Sciatic nerve (tissue), 2 donors: Measurements from ENCODE around the gene TNFAIP8L1. TPM values are rescaled to one million over a fixed set of nuclear protein-coding genes. Genes with fewer than 3 reads are reported as not detected.
A peak's percentile ranks its signal among the peaks of the same experiment; 100 is the strongest.

Experiments
- ATAC-seq: fragments of 200-7000 bp; cut with Tn5 transposase; one replicate; pipeline ENCODE4 v1.9.1; 2020; ENCODE audit warnings: mild to moderate bottlenecking, moderate library complexity
- DNase-seq: peaks from one replicate; pipeline ENCODE4 v3.0.0-alpha.2; 2020; ENCODE audit warnings: low spot score
- intact Hi-C: fragments of 100-400 bp; cut with DNase I; formaldehyde crosslinking; loops from one replicate; pipeline ENCODE4 v1.14.2; 2022
- total RNA-seq: library from RNA; stranded (reverse); fragmentation: NEBNext Ultra II Directional; extraction: Animal tissue kit (Norgen Biotek cat#: 25700); gene quantifications from one replicate; pipeline ENCODE4 v1.2.1, GENCODE V29; 2021
- donor health status: DM: no; HTN: no; CAD: no.
- donor health status: DM: no; HTN: no; CAD: no.

TNFAIP8L1 gene
- total RNA-seq, 1 donor from 2014 or later: 12.8 TPM

GRCh38 chr19:4693078-4693350, 53.7 kb downstream of the TNFAIP8L1 start:
- intact Hi-C loops: no loop called here
- DNase-seq (no peak), ATAC-seq (no peak)

- intact Hi-C loops: no loop called here
- no peak for DNase-seq
- no peak for ATAC-seq
Measured at GRCh38 chr19:4693471-4694121, 54.3 kb downstream of the TNFAIP8L1 start.

- no peak for DNase-seq
- peak; percentile 31 for ATAC-seq
- intact Hi-C loops: no loop called here
Measured at GRCh38 chr19:4694211-4694987, 55.1 kb downstream of the TNFAIP8L1 start.

GRCh38 chr19:4695224-4695731, 56.0 kb downstream of the TNFAIP8L1 start:
- no peak for ATAC-seq
- DNase-seq: no peak
- intact Hi-C loops: no loop called here

- intact Hi-C loops: no loop called here
- DNase-seq (no peak), ATAC-seq (no peak)
Measured at GRCh38 chr19:4697304-4697703, 58.0 kb downstream of the TNFAIP8L1 start.

GRCh38 chr19:4699826-4700692, 60.7 kb downstream of the TNFAIP8L1 start:
- no peak for DNase-seq
- no peak for ATAC-seq
- intact Hi-C loops: no loop called here

GRCh38 chr19:4700693-4700970, 61.3 kb downstream of the TNFAIP8L1 start:
- intact Hi-C loops: no loop called here
- DNase-seq: no peak
- no peak for ATAC-seq

- ATAC-seq: no peak
- intact Hi-C loops: no loop called here
- DNase-seq: no peak
Measured at GRCh38 chr19:4701557-4701956, 62.2 kb downstream of the TNFAIP8L1 start.

- no peak for ATAC-seq
- intact Hi-C loops: no loop called here
- no peak for DNase-seq
Measured at GRCh38 chr19:4702764-4703163, 63.4 kb downstream of the TNFAIP8L1 start.

- ATAC-seq (no peak), DNase-seq (no peak)
- intact Hi-C loops: no loop called here
Measured at GRCh38 chr19:4703671-4704316, 64.5 kb downstream of the TNFAIP8L1 start.

- no peak for DNase-seq
- no peak for ATAC-seq
- intact Hi-C loops: no loop called here
Measured at GRCh38 chr19:4704317-4704673, 65.0 kb downstream of the TNFAIP8L1 start.

Other genes starting within 250 kb of the TNFAIP8L1 start
- 71.8 TPM for gene SH3GL1, start 239.0 kb upstream of the TNFAIP8L1 start, total RNA-seq
- gene CHAF1A, start 236.9 kb upstream of the TNFAIP8L1 start, total RNA-seq: 8.0 TPM
- 107 TPM for gene UBXN6, start 181.7 kb upstream of the TNFAIP8L1 start, total RNA-seq
- gene HDGFL2, start 167.2 kb upstream of the TNFAIP8L1 start, total RNA-seq: 37.7 TPM
- 58.1 TPM for gene PLIN4, start 121.0 kb upstream of the TNFAIP8L1 start, total RNA-seq
- 17.1 TPM for gene PLIN5, start 104.3 kb upstream of the TNFAIP8L1 start, total RNA-seq
- gene LRG1, start 99.5 kb upstream of the TNFAIP8L1 start, total RNA-seq: 2.9 TPM
- 28.2 TPM for gene SEMA6B, start 79.8 kb upstream of the TNFAIP8L1 start, total RNA-seq
- 49.1 TPM for gene MYDGF, start 30.8 kb downstream of the TNFAIP8L1 start, total RNA-seq
- 47.7 TPM for gene DPP9, start 84.3 kb downstream of the TNFAIP8L1 start, total RNA-seq
- 7.5 TPM for gene FEM1A, start 152.2 kb downstream of the TNFAIP8L1 start, total RNA-seq
- gene TICAM1, start 192.2 kb downstream of the TNFAIP8L1 start, total RNA-seq: 10.8 TPM
- gene PLIN3, start 228.2 kb downstream of the TNFAIP8L1 start, total RNA-seq: 32.1 TPM